ENCODE data around the gene RABGAP1L.

Gene RABGAP1L

GRCh38 chr1:174911606-174912005 is 752.3 kb downstream of the RABGAP1L start:
- DNase-seq = no peak

- no peak for DNase-seq
Measured at GRCh38 chr1:174912264-174912663, 752.9 kb downstream of the RABGAP1L start.

DNA sequence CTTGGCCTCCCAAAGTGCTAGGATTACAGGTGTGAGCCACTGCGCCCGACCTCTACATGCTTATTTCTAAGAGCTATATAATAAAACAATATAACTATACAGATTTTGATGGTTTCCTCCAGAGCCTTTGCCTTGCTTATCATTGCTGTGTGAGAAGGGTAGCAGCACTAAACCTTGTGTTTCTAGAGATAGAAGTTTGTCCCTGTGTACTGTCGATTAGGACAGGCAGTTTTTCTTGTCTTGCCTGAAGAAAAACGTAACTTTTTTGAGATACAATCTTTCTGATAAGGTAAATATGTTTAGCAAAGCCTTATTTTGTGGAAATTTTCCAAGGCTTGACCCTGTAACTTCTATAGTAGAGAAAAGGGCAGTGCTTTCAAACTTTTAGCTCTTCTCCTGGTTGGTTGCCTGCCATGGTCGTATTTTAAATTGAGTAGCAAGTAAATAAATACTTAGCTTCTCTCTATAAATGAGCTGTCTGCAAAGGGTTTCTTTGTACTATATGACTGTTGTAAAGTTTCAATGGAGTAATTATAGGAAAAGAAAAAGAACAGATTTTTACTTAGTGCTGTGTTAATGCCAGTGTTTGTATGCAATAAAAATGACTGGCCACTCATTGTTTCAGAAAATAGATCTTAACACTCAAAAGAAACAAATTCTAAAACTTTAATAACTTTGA is 754.0 kb downstream of the RABGAP1L start:
- DNase-seq = no peak

DNA sequence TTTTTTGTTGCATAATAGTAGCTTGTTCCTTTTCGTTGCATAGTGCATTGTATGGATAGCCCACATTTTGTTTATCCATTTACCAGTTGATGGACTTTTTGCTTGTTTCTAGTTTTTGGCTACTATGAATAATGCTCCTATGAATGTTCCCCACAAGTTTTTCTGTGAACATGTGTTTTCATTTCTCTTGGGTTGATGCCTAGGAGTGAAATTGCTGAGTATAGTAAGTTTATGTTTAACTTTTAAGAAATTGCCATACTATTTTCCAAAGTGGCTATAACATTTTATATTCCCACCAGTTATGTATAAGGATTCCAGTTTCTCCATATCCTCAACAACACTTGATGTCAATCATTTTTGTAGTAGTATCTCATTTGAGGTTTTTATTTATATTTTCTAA is 755.7 kb downstream of the RABGAP1L start:
- no peak for DNase-seq

- no peak for DNase-seq
Measured at GRCh38 chr1:174916846-174917245, 757.5 kb downstream of the RABGAP1L start.

GRCh38 chr1:174920093-174920492 is 760.8 kb downstream of the RABGAP1L start:
- DNase-seq = no peak

GRCh38 chr1:174922121-174922520 is 762.8 kb downstream of the RABGAP1L start:
- no peak for DNase-seq

- no peak for DNase-seq
Measured at GRCh38 chr1:174923820-174924219, 764.5 kb downstream of the RABGAP1L start.

GRCh38 chr1:174928541-174928940 is 769.2 kb downstream of the RABGAP1L start:
- DNase-seq = no peak

GRCh38 chr1:174931214-174931613 is 771.9 kb downstream of the RABGAP1L start:
- no peak for DNase-seq

DNA sequence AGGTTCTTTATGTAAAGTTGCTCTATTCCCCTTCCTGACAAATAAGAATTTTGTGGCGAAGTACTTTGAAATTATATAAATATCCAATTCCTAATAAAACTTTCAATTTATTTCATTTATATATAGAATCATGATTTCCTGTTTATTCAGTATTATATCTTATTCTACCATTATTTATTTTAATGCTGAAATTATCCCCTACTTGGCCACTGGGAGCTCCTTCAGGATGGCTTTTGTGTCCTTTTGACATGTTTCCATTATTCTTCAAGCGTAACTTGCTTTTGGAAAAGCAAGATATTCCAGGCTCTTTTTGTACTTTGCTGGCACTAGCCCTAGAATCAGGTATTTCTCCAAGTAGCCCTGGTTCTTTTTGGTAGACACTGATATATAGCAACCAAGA is 773.3 kb downstream of the RABGAP1L start:
- DNase-seq = no peak

- no peak for DNase-seq
Measured at GRCh38 chr1:174935961-174936727, 776.8 kb downstream of the RABGAP1L start.

DNA sequence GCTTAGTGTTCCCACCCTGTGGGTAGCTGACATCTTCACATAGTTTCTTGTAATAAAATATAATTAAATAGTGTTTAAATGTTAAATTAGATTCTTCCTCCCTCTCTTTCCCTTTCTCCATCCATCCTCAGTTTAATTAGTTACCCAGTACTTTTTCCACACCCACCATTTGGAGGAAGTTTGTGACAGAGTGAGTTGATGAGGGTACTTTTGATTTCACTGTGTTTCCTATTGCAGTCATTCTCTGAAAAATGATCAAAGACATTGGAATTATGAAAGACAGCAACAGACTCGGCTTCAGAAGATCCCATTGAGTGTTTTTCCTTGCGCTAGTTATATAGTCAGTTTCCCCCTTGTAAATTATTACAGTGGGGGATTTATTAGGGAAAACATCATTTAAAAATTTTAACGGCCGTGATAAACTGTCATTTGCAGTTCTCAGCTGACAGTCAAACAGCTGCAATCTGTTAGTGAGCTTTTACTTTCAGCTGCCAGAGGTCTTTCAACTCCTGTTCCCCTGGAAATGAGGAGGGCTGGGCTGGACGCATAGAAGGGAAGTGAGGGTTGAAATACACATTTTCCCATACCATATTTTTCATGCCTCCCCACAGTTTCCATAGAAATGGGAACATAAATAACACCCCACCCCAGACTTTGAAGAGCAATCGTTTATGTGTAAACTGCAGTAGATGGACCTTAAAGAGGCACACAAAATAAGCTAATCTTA is 779.1 kb downstream of the RABGAP1L start:
- DNase-seq = no peak

DNA sequence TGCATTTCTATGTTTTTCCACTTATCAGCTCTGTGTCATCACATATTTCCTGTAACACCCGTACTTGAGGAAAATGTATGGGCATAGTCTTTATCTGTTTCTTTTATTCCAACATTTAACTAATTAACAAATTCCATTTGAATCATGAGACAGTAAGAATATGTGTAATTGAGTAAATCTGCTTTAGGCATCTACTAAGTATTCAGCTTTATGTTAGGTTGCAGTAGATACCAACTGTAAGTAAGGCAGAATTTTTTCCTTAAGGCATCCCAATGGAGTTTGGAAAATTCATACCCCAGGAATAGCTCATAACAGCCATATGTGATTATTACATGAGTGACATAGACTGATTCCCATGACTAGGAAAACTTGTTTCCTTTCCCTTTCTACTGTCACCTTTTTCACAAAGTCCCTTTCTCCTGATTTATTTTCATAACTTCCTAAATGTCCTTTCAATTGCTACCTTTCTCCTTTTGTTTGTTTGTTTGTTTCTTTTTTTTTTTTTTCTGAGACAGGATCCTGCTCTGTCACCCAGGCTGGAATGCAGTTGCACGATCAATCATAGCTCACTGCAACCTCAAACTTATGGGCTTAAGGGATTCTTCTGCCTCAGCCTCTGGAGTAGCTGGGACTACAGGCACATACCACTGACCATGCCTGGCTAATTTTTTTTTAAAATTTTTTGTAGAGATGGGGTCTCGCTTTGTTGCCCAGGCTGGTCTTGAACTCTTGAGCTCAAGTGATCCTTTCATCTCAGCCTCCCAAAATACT is 780.6 kb downstream of the RABGAP1L start:
- no peak for DNase-seq

DNA sequence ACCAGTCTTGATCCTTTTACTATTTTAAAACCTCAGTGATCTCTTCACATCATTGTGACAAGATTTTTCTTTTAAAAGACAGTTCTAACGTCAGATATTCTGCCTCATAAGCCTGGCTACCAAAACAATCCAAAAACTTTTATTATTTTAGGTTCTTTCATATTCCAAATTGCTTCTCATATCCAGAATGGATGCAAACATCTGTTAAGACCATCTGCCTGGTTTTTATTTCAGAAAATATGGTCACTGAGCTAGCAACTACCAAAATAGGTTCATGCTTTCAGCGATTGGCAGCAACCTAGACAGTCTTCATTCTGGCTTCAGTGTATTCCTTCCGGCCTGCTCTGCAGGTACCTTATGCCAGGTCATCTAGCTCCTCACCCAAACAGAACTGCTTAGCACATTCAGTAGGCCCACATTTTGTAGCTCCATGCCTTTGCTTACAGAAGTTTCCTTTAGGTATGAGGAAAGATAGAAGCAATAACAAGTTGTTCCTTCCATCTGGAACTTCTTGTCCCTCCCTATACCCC is 781.4 kb downstream of the RABGAP1L start:
- no peak for DNase-seq

DNA sequence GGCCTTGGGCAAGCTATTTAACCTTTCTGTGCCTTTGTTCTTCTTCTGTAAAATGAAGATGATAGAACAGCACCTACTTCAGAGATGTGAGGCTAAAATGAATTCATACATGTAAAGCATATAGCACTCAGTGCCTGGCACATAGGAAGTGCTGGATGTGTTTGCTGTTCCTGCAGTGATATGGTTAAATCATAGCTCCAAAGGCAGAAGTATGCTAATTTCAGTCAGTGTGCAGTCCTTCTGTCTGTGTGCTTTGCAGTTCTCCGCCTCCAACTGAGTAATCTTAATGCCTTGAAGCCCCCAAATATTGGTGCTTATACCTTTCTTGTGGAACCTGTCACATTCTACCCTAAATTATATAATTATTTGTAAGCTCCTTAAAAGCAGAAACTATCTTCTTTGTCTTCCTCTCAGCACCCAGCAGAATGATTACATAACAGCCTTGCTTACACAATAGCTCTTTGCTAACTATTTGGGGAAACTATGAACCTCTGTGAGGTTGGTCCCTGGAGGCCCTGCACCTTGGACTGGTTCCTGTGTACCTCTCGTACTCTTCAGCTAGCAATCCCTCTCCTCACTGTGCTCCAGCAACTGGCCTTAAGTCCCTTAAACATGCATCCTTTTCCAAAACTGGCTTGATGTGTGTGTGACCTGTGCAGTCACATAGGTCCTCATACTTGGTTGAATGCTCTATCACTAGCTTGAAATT is 783.4 kb downstream of the RABGAP1L start:
- DNase-seq = no peak

- DNase-seq = no peak
Measured at GRCh38 chr1:174946031-174946430, 786.7 kb downstream of the RABGAP1L start.

DNA sequence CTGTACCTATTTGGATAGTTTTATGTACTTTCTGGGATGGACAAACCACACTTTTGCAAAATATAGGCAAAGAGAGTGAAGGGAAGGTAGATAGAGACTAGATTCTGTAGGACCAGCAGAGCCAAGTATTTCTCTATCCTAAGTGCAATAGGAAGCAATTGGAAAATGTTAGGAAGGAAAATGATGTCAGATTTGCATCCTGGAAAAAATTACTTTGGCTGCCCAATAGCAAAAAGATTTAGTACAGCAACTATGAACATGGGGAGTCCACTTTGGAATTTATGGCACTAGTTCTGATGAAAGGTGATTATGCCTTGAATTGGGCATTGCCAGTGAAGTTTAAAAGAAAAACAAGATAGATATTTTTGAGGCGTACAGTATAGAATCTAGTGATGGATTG is 789.7 kb downstream of the RABGAP1L start:
- no peak for DNase-seq

DNA sequence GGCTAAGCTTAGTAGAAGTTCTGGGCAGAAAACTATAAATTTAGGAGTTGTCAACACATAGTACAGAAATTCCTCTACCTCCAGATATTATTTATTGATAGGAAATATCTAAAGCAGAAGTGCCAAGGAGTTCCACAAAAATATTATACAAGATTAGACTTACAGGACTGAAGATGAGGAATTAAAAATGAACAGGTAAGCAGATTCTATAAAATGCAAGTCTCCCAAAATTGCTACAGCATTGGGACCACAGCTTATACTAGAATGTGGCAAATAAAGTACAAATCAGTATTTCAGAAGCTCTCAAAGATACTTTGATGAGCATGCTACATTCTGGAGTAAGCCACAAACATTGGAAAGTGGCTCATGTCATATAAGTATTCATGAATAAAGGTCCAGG is 790.3 kb downstream of the RABGAP1L start:
- DNase-seq = no peak

GRCh38 chr1:174953285-174954072 is 794.2 kb downstream of the RABGAP1L start:
- no peak for DNase-seq

GRCh38 chr1:174954073-174954460 is 794.7 kb downstream of the RABGAP1L start:
- peak; percentile 75 for DNase-seq
